ENCODE data around the gene MYO18A. TPM values are rescaled to one million over a fixed set of nuclear protein-coding genes. Genes with fewer than 3 reads are reported as not detected.

The MYO18A gene
- total and polyA plus RNA-seq, 10 of the 15 experiments (the other 5 are each of a cell fraction or from before 2014, with no cell fraction given), result 2.9 to 66.0 (median 24.5) TPM

- Histone ChIP-seq H3K27me3 (replicated peaks in 1 of 2; ENCODE audit: control insufficient read depth in 2 of 2, insufficient read depth in 2 of 2, low read length in 1 of 2) (no peaks in the 10 kb centered on the region), H2AFZ (ENCODE audit: control insufficient read depth, low read depth, low read length) (no peak overlapping the region), H3K4me1 (ENCODE audit: control insufficient read depth, insufficient read depth, low read length) (no peaks in the 10 kb centered on the region), H3K4me2 (ENCODE audit: control insufficient read depth, insufficient read depth) (no peak overlapping the region), H3K79me2 (ENCODE audit: control insufficient read depth, insufficient read depth, low read length) (no peaks in the 10 kb centered on the region), H3K9me3 (replicated peaks; ENCODE audit: control insufficient read depth, insufficient read depth, low read length) (no peaks in the 10 kb centered on the region), H3K9ac (ENCODE audit: control insufficient read depth, insufficient read depth, low read length) (no peak overlapping the region), H3K36me3 (ENCODE audit: control insufficient read depth in 2 of 2, insufficient read depth in 2 of 2, low read length in 1 of 2) (peaks cover 7 to 13% of the 10 kb centered on the region in 2 experiments; a peak in 3 of 4 replicates), H3K4me3 (no peak overlapping the region), H3K27ac (ENCODE audit: control insufficient read depth, insufficient read depth) (no peak overlapping the region), H4K20me1 (ENCODE audit: control insufficient read depth, insufficient read depth) (peaks cover 4% of the 10 kb centered on the region; the same call in 1 of the 2 replicates)
- FAIRE-seq (no peak), DNase-seq (ENCODE audit: low read depth, low spot score) (no peak), ATAC-seq (no peak)
- TF ChIP-seq POLR2AphosphoS2 (IDR thresholded peaks at IDR 0.05; ENCODE audit: low read depth, low read length) (no peak), MLLT1 (IDR thresholded peaks at IDR 0.05) (no peak), YBX1 (IDR thresholded peaks at IDR 0.05) (no peak), CEBPB (IDR thresholded peaks at IDR 0.05; ENCODE audit: borderline replicate concordance in 1 of 2, low read depth in 2 of 2, low read length in 2 of 2) (no peak), GATAD2B (conservative IDR thresholded peaks at IDR 0.05; ENCODE audit: low read depth) (no peak), MEF2A (IDR thresholded peaks at IDR 0.05; ENCODE audit: insufficient read depth, low read depth, low read length) (no peak)
- TF ChIP-seq, protein P1, sequence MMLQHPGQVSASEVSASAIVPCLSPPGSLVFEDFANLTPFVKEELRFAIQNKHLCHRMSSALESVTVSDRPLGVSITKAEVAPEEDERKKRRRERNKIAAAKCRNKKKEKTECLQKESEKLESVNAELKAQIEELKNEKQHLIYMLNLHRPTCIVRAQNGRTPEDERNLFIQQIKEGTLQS (IDR thresholded peaks at IDR 0.05; ENCODE audit: borderline replicate concordance, extremely low read depth, low read depth, low read length), result no peak
- POLR2A ChIA-PET, result no interaction called here
- SMC1A ChIA-PET (ENCODE audit: uncharacterized antibody, unreplicated experiment), result no interaction called here
- CTCF ChIA-PET, result interaction anchor here (1.0 to 17.7 kb wide), 3 partner anchors 22 to 323 kb away, joined by 3 to 415 read pairs (median 371); no protein-coding TSS in a partner anchor
- no TSS peak for BruUV-seq (replicated peaks)
- WGBS (ENCODE audit: insufficient coverage, insufficient replicate concordance, low lambda C conversion rate, missing lambda C conversion rate), result 96% methylated on average over 8 of the region's 10 CpGs
- RAD21 ChIA-PET (ENCODE audit: unreplicated experiment), result no interaction called here
- in situ Hi-C loops (cut with MboI) (loop anchor here (5.0 kb wide), 1 partner anchor 154 kb away; no protein-coding TSS in a partner anchor), intact Hi-C loops (cut with micrococcal nuclease; ENCODE audit: unreplicated experiment) (no loop called here)
Measured at GRCh38 chr17:29121442-29121841, 58.8 kb downstream of the MYO18A start.

Data from GM12878 (cell line).